ENCODE results near the gene OR2M2. TPM values are rescaled to one million over a fixed set of nuclear protein-coding genes. Genes with fewer than 3 reads are reported as not detected.

The OR2M2 gene
- polyA plus RNA-seq, 3 donors = not detected

Other genes with a start within 250 kb of the OR2M2 start
- gene OR2AJ1, start 249.9 kb upstream of the OR2M2 start, polyA plus RNA-seq (ENCODE audit: insufficient read length in 3 of 3) = not detected
- not detected for gene OR2L8, start 226.0 kb upstream of the OR2M2 start, polyA plus RNA-seq (ENCODE audit: insufficient read length in 3 of 3)
- not detected for gene OR2AK2, start 209.6 kb upstream of the OR2M2 start, polyA plus RNA-seq (ENCODE audit: insufficient read length in 3 of 3)
- gene OR2L5, start 161.2 kb upstream of the OR2M2 start, polyA plus RNA-seq (ENCODE audit: insufficient read length in 3 of 3) = not detected
- under 1 TPM; 0.04 to 0.14 (median 0.06) TPM for gene OR2L2, start 144.8 kb upstream of the OR2M2 start, polyA plus RNA-seq (ENCODE audit: insufficient read length in 3 of 3)
- gene OR2L3, start 128.0 kb upstream of the OR2M2 start, polyA plus RNA-seq (ENCODE audit: insufficient read length in 3 of 3) = not detected
- not detected for gene OR2L13, start 79.6 kb upstream of the OR2M2 start, polyA plus RNA-seq (ENCODE audit: insufficient read length in 3 of 3)
- not detected for gene OR2M5, start 29.7 kb upstream of the OR2M2 start, polyA plus RNA-seq (ENCODE audit: insufficient read length in 3 of 3)
- under 1 TPM in 2 of 3 donors, not detected in 1; 0.04 to 0.06 TPM for gene OR2M3, start 22.4 kb downstream of the OR2M2 start, polyA plus RNA-seq (ENCODE audit: insufficient read length in 3 of 3)
- gene OR2M4, start 56.6 kb downstream of the OR2M2 start, polyA plus RNA-seq (ENCODE audit: insufficient read length in 3 of 3) = under 1 TPM in 2 of 3 donors, not detected in 1; 0.03 to 0.08 TPM
- gene OR2T33, start 103.2 kb downstream of the OR2M2 start, polyA plus RNA-seq (ENCODE audit: insufficient read length in 3 of 3) = not detected
- under 1 TPM in 2 of 3 donors, not detected in 1; 0.03 to 0.05 TPM for gene OR2T12, start 128.6 kb downstream of the OR2M2 start, polyA plus RNA-seq (ENCODE audit: insufficient read length in 3 of 3)
- gene OR2M7, start 149.7 kb downstream of the OR2M2 start, polyA plus RNA-seq (ENCODE audit: insufficient read length in 3 of 3) = not detected
- not detected for gene OR14C36, start 174.0 kb downstream of the OR2M2 start, polyA plus RNA-seq (ENCODE audit: insufficient read length in 3 of 3)
- not detected for gene OR2T4, start 186.8 kb downstream of the OR2M2 start, polyA plus RNA-seq (ENCODE audit: insufficient read length in 3 of 3)
- under 1 TPM in 1 of 3 donors, not detected in 2; 0.06 TPM for gene OR2T6, start 200.9 kb downstream of the OR2M2 start, polyA plus RNA-seq (ENCODE audit: insufficient read length in 3 of 3)
- gene OR2T1, start 228.2 kb downstream of the OR2M2 start, polyA plus RNA-seq (ENCODE audit: insufficient read length in 3 of 3) = not detected

Data from renal cortex interstitium (tissue), 3 donors.